C4-2B (cell line): Measurements from ENCODE around the gene CLOCK.

Experiments
- CTCF ChIP-seq: fragments of 450-650 bp; conservative IDR thresholded peaks from 2 replicates; pipeline ENCODE4 v1.5.1; 2017; ENCODE audit warnings: mild to moderate bottlenecking
- ZFX ChIP-seq: fragments of 450-650 bp; IDR thresholded peaks from 2 replicates; pipeline ENCODE4 v1.6.1; 2017

GRCh38 chr4:55468724-55469123, 78.0 kb downstream of the CLOCK start:
- TF ChIP-seq CTCF (no peak), ZFX (no peak)
